Renal cortical epithelial cell (primary cell): ENCODE results near the gene MMRN2. TPM values are rescaled to one million over a fixed set of nuclear protein-coding genes. Genes with fewer than 3 reads are reported as not detected.
A peak's percentile ranks its signal among the peaks of the same experiment; 100 is the strongest.

ENCODE experiments used
- DNase-seq: peaks from one replicate; pipeline ENCODE4 v3.0.0-alpha.2; 2011; ENCODE audit warnings: low read depth
- total RNA-seq: library from RNA; depleted of rRNA; stranded (reverse); fragments of >200 nt; gene quantifications from 2 replicates; pipeline ENCODE4 v1.2.3, GENCODE V29; 2014

Gene MMRN2
- total RNA-seq, 1 donor from 2014 or later: 0.55 TPM

DNA sequence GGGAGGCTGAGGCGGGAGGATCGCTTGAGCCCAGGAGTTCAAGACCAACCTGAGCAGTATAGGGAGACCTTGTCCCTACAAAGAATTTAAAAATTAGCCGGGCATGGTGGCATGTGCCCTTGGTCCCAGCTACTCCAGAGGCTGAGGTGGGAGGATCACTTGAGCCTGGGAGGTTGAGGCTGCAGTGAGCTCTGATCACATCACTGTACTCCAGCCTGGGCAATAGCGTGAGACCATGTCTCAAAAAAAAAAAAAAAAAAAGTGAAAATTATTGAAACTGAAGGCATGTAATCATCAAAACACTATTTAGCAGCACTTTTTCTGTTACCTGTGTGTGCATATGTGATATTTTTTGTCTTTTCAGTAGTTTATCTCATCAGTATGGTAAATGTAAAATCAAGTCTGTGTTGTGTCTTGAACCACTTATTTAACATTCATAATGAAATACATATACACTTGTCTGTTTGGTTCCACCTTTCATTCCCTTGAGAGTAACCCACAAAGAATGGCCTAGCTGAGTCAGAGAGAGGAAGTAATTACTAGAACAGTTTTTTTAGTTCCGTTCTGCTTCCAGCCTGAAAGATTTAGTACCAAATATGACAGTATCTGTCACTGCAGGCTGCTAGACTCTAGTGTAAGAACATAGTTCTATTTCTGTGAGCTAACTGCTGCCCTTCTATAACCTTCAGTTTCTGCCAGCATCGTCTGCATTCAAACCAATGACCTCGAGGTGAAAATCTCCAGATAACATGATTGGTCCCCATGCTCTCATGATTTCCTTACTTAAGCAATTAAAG, 68.6 kb downstream of the MMRN2 start:
- DNase-seq: peak; percentile 61

Other genes starting within 250 kb of the MMRN2 start
- gene BMPR1A, start 201.0 kb downstream of the MMRN2 start, total RNA-seq: 57.0 and 92.9 TPM in 2 replicates
- gene SNCG, start 984 bp upstream of the MMRN2 start, total RNA-seq: 0.85 and 5.2 TPM in 2 replicates
- gene ADIRF, start 10.9 kb upstream of the MMRN2 start, total RNA-seq: 49.3 TPM in 1 of 2 replicates, not detected in the other
- not detected in 2 replicates for gene FAM25A, start 62.7 kb upstream of the MMRN2 start, total RNA-seq
- 243 and 344 TPM in 2 replicates for gene GLUD1, start 137.2 kb upstream of the MMRN2 start, total RNA-seq
- gene SHLD2, start 137.6 kb upstream of the MMRN2 start, total RNA-seq: 38.3 and 50.2 TPM in 2 replicates